Activated CD4-positive, alpha-beta T cell treated with anti-CD3 and anti-CD28 coated beads, Interleukin-2, amount 50 U/mL, for 24 hours (primary cell): ENCODE measurements around the gene AFDN.

Source experiments
- DNase-seq, 2 donors: peaks; one replicate each; pipeline ENCODE4 v3.0.0-alpha.2; 2020; ENCODE audit warnings: low read depth in 1 of 2, low spot score in 1 of 2

The AFDN gene

DNA sequence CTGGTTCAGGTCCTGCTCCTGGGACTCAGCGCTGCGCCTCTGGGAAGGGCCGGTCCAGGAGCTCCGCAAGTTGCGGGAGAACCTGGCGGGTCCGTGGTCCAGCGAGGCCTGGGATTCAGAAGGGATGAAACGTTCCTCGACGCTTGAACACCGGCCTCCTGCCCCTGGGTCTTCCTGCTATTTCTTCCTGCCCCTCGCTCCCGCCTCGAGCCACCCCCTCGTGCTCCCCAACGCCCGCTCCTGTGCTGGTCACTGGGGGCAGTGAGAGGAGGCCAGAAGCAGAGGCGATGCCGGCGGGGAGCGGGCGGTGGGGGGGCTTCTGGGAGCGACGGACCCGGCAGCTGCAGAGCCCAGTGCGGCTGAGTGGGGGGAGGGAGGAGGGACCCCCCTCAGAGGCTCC is 150.0 kb downstream of the AFDN start:
- DNase-seq, result no peak

DNA sequence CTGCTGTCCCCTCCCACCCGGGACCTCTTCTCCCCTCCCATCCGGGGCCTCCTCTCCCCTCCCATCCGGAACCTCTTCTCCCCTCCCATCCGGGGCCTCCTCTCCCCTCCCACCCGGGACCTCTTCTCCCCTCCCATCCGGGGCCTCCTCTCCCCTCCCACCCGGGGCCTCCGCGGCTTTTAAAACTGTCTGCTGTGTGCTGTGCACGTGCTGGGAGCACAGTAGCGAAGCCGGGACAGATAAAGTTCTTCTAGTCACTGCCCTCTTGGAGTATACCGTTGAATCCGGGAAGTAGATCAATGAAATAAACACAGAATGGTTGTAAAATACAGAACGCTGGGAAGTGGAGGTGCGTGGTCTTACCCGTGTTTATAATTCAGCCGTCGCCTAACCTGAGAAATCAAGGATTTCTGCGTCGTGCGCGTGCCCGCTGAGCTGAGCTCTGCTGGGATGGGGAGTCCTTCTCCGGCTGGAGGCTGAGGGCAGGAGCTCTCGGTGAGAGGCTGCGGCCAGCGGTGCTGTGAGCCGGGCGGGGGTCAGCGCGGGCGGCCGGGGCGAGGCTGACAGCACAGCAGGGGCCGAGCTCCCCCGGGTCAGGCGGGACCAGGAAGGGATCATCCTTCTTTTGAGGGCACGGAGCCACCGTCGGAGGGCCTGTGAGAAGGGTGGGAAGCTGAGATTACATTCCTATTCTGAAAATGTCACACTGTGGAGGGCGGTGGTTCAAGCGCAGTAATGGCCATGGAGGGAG is 151.2 kb downstream of the AFDN start:
- DNase-seq, result no peak

DNA sequence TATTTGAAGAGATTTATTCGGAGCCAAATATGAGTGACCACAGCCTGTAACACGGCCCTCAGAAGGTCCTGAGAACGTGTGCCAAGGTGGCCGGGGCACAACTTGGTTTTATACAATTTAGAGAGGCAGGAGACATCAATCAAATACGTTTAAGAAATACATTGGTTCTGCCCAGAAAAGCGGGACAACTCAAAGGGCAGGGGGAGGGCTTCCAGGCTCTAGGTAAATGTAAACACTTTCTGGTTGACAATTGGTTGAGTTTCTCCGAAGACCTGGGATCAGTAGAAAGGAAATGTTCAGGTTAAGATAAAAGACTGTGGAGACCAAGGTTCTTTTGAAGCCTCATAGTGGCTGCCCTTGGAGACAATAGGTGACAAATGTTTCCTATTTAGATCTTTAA is 151.9 kb downstream of the AFDN start:
- DNase-seq, result no peak

DNA sequence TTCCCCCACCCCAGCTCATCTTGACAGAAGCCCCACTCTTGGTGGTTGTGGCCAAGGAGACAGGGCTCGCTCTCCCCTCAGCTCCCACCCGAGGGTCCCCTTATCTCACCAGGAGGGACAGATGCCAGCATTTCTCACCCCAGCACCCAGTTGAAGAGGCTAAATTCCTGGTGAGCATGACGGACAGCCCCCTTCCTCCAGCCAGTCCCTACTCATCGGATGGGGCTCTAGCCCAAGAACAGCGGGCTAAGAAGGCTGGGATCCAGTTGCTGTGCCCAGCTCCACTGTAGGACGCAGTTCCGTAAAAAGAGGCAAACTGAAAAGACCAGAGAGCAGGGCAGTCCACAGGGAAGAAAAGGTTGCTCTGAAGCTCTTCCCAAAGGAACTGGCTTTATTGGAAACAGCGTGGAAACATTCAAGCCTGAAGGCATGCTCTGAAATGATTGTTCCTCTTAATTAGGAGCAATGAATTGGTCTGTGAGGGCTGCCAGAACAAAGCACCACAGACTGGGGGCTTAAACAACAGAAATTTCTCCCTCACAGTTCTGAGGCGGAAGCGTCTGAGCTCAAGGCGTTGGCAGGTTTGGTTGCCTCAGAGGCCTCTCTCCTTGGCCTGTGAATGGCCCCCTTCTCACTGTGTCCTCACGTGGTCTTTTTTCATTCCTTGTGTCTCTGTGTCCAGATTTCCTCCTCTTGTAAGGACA is 152.9 kb downstream of the AFDN start:
- no peak for DNase-seq

DNA sequence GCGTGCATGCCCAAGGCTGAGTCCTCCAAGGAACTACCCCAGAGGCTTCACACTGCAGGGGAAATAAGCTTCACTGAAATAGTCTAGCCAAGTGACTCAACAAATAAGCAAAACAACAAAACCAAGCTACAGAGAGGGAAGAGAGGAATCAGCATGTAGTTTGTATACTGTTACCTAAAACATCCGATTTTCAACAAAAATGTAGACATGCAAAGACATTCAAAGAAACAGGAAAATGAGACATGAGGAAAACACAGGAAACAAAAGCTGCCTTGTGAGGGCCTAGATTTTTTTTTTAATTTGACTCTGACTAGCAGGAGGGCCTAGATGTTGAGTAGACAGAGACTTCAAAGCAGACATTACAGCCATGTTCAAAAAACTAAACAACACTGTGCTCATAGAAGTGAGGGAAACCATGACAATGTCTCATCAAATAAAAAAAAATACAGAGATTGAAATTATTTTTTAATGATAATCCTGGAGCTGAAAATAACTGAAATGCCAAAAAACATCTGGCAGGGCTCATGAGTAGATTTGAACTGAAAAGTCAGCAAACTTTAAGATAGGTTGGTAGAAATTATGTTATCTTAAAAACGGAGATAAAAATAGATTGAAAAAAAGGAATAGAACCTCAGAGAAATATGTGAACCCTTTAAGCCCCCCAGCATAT is 154.3 kb downstream of the AFDN start:
- DNase-seq, result no peak

DNA sequence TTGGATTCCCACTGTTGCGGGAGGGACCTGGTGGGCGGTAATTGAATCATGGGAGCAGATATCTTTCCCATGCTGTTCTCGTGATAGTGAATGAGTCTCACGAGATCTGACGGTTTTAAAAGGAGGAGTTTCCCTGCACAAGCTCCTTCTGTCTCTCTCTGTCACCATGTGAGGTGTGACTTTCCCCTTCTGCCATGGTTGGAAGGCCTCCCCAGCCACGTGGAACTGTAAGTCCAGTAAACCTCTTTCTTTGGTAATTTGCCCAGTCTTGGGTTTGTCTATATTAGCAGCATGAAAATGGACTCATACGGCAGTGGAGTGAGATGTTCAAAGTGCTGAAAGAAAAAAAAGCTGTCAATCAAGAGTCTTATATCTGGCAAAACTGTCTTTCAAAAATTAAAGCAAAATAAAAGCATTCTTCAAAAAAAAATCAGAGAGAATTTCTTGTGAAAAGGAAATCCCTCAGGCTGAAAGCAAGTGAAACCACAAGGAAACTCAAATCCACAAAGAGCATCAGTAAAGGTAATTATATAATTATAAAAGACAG is 155.3 kb downstream of the AFDN start:
- DNase-seq, result no peak

DNA sequence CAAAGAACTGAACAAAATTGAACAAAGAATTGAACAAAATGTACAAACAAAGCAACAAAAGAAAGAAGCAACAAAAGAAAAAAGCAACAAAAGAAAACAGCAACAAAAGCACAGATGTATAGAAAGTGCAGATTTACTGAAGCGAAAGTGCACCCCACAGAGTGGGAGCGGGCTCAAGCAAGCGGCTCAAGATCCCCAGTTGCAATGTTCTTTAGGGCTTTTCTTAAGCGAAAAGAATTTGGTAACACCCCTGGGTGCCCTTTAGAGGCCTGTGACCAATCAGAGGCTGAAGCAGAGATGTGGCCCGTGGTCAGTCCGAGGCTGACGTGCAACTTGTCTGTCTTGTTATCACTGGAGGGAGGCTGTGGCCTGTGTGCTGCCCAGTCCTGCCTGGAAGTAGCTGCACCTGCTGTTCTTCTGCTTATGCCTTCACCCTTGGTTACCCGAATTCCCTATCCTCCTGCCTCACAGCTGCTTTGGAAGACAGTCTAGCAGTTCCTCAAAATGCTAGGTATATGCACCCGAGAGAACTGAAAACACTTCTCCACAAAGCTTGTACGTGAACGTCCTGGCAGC is 157.5 kb downstream of the AFDN start:
- DNase-seq, result no peak

DNA sequence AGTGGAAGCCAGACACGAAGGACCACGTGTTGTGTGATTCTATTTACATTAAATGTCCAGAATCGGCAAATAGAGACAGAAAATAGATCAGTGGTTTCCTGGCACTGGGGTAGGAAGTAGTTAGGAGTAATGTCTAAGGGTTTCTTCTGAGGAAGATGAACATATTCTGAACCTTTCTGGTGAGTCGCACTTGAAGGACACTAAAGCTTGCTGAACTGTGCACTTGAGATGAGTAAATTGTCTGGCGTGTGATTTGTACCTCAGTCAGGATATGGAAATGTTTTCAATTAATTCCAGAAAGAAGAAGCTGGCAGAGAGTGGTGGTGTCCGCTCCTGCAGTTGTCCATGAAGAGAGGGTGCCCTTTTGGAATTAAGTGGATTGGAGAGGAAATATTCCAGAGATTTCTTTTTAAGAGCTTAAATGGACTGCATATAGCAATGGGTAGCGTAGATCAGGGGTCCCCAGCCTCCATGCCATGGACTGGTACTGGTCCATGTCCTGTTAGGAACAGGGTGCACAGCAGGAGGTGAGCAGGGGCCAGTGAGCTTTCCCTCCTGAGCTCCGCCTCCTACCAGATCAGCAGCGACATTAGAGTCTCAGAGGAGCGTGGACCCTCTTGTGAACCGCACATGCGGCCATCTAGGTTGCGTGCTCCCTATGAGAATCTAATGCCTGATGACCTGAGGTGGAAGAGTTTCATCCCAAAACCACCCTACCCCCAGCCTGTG is 158.3 kb downstream of the AFDN start:
- DNase-seq, result no peak

DNA sequence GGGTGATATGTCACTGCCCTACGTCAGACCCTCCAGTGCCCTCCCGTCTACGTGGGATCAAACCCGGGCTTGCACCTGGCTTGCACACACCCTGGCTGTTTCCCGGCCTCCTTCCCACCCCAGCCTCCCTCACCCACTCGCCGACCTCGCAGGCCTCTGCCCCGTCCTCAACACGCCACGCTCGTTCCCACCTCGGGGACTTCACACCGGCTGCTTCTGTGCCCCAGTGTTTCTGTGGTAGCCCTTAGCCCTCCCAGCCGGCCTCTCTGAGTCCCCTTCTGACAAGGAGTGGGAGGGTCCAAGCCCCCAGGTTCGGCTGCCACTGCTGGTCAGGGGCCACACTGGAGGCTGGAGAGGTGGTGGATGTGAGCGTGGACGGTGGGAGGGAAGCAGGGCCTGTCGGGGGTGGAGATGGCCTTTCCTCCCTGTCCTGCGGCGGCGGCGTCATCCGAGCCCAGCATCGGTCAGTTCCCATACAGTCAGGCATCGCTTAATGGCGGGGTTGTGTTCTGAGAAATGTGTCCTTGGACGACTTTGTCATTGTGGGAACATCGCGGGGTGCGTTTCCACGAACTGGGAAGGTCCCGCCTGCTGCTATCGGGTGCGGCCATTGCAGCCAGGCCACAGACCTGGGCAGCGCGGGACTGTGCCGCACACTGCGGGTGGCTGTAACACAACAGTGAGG is 159.3 kb downstream of the AFDN start:
- no peak for DNase-seq

DNA sequence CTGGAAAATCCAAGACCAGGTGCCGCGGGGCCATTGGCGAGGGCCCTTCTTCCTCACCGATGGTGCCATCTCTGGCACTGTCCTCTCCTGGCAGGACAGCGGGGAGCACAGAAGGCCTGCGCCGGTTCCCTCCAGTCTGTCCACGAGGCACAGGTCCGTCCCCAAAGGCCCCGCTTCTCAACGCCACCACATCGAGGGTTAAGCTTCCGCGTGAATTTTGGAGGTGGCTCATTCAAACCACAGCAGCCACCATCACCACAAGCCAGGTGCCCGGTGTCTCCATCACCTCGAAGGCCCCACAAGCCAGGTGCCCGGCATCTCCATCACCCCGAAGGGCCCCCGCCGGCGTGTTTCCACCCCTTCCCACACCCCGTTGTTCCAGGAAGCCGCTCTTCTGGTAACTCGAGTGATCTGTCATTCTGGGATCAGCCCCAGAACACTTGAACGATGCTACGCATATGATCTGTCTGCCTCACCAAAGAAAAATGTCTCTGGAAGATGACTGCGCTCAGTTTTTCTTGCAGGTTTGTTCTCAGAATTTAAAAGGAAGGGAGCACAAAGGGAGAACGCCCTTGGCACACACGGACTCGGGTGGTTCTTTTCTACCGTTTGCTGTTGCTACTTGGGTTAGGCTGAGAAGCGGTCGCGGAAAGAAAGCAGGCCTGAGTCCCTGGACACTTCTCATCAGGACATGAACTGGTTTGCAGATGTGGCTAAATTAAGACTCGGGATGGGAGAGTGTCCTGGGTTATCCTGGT is 160.9 kb downstream of the AFDN start:
- no peak for DNase-seq

DNA sequence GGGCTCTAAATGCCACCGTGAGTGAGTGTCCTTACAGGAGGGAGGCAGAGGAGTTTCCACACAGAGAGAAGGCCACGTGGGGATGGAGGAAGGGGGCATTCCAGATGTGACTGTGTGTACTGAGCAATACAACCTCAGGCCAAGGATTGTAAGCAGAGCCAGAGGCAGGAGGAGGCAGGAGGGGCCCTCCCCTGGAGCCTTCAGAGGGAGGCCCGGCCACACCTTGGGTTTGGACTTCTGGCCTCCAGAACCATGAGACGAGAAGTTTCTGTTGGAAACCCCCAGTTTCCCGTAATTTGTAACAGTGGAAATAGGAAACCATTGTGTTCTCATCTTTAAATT is 161.4 kb downstream of the AFDN start:
- no peak for DNase-seq

DNA sequence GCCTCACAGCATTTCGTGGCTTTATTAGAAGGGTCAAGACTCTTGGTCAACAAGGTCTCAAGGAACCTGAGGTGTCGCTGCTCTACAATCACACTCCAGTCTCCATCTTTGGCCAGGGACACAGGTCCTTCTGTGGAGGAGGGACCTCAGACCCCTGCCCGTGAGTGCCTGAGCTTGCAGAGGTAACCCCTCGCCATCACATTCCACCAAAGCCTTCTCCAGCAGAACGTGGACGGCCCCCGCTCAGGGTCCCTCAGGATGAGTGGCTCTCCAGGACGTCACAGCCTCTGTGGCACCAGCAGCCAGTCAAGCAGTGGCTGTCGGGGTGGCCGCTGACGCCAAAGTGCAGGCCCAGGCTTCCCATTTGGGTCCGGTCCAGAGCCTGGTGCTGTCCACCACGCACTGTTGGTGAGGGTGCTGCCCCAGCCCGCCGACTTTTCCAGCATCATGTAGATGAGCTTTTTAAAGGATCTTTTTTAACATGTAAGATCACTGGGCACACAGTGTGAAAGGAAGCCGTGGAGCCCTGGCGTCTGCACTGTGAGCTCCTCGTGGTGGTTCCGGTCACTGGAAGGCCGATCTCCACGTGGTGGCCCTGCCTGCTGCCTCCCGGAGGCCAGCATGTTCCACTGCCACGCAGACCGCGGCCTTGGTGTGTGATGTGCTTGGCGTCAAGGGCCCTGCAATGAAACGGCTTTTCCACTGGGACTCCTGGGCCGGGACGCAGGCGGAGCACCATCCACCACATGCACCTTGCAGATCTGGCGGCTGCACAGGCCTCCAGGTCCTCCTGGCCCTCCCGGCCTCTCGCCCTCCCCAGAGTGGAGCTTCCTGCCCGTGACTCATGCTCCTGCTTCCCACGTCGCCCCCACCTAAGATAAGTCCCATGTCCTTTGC is 162.5 kb downstream of the AFDN start:
- DNase-seq, result no peak

DNA sequence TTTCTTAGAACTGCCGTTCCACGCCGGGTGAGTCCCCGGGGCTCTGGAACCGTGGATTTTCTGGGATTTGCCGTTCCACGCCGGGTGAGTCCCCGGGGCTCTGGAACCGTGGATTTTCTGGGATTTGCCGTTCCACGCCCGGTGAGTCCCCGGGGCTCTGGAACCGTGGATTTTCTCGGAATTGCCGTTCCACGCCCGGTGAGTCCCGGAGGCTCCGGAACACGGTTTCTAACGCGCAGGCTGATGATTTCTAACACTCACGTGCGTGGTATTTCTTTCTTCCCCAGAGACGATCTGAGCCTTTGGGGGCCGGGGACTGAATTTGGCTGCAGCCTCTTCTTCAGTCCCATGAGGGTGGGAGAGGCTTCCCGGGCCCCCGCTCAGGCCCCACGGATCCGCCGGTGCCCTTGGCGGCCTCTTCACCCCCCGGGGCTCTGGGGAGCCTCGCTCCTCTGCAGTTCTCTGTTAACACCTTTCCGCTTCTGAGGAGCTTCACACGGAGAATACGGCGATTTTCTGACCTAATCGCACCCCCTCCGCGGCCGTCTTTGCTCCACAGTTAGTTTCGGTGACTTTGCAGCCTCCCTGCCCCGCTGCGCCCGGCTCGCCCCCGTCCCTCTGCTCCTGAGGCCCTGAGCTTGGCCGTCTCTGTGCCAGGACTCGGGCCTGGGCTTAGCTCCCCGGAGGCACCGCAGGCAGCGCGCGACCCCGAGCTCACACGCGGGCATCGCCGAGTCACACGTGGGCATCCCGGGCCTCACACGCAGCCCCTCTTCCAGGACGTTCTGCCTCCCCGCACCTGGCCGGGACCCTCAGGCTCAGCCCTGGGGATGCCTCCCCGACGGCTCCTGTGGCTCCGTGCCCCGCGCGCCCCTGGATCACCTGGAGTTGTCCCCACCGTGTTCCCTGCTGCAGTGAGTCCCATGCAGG is 163.6 kb downstream of the AFDN start:
- DNase-seq, result no peak

DNA sequence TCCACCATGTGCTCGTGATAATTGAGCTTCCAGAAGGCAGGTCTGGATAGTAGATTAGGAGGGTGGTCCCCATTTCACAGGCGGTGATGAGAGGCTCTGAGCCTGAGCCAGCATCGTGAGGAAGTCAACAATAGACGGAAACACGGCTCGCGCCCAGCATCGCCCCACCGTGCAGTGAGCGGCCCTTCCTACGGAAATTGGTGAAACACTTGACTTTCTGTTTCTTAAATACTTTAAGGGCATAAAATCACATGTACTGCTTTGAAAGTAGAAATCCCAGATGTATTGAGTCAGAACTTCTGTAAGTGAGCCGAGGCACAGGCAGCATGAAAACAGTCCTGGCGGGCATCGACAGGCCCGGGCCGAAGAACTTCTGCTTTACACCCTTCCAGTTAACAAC is 166.5 kb downstream of the AFDN start:
- DNase-seq, result no peak

DNA sequence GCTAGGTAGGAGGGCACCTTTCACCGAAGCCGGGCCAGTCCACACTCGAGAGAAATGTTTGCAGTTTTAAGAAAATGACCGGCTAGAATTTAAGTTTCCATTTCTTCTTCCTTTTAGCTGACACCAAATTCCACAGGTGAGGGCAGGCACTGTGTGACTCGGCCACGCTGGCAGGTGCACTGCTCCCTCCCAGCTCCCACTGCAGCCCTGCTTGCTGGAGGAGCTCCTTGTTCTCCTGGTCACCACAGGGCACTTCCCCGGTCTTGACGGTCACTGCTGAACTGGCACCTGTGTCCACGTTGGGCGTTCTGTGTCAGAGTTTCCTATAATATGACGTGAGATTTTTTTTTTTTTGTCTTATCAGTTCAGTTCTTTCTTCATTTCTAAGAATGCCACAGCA is 167.1 kb downstream of the AFDN start:
- DNase-seq, result no peak

DNA sequence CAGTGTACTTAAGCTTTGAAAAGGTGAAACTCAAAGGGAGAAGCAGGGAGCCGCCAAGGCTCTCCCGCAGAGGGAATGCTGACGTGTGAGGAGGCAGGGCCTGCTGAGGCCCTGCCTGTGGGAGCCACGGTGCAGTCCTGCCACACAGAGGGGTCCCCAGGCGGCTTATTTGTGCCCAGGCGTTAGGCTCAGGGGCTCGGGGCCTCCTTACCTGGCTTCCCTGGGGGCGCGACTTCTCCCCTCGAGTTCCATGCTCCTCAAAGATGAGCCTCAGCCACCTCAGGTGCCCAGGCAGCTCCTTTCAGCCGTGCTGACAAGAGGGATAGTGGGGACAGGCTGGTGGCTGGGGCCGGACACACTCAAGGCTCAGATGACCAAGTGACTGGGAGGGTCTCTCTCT is 168.6 kb downstream of the AFDN start:
- DNase-seq, result no peak

DNA sequence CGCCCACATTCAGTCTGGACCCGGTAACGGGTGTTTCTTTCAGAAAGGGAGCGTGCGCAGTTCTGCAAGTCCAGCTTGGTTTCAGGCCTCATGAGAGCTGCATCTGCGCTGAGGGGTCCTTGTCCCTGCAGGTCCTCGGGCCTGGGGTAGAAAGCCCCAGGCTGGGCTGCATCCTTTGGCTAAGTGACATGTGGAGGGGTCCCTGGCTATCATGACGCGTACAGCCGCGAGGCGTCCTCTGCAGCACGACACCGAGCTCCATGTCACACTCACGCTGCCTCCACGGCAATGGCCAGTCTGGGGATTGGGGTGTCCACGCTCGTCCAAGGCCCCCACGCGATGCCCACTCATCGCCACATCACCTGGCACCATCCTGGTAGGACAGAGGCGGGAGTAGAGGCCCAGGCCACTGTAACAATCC is 169.0 kb downstream of the AFDN start:
- no peak for DNase-seq
